Breast epithelium (tissue), 4 donors: ENCODE data around the gene LHPP. TPM values are rescaled to one million over a fixed set of nuclear protein-coding genes. Genes with fewer than 3 reads are reported as not detected.
A peak's percentile ranks its signal among the peaks of the same experiment; 100 is the strongest.

ENCODE experiments used
- DNase-seq, 2 donors: peaks; one replicate each; pipeline ENCODE4 v3.0.0-alpha.2; 2019; ENCODE audit warnings: low spot score in 2 of 2
- H3K27ac ChIP-seq, 2 donors: fragments of 200-600 bp; sonication (generic) in 1 of 2; one replicate each; pipeline ENCODE4 v1.5.1; 2016 to 2019; ENCODE audit warnings: mild to moderate bottlenecking in 1 of 2
- H3K27me3 ChIP-seq, 2 donors: fragments of 200-600 bp; sonication (generic) in 1 of 2; one replicate each; pipeline versions ENCODE4 v1.5.1 to v1.6.0; 2017 to 2019; ENCODE audit warnings: control low read depth in 1 of 2, mild to moderate bottlenecking in 1 of 2
- H3K36me3 ChIP-seq: fragments of 200-600 bp; one replicate; pipeline ENCODE4 v1.5.1; 2019
- H3K4me1 ChIP-seq, 2 donors: fragments of 200-600 bp; sonication (generic); one replicate each; pipeline ENCODE4 v1.5.1; 2016 to 2019; ENCODE audit warnings: control low read depth in 1 of 2
- H3K4me3 ChIP-seq, 3 donors: fragments of 200-600 bp; sonication (generic); 1 replicate in 2 of 3; 2 replicates in 1 of 3; pipeline ENCODE4 v1.5.1; 2016 to 2019; ENCODE audit warnings: mild to moderate bottlenecking in 3 of 3, moderate library complexity in 2 of 3
- H3K9me3 ChIP-seq, 2 donors: fragments of 200-600 bp; sonication (generic) in 1 of 2; one replicate each; pipeline ENCODE4 v1.5.1; 2016 to 2019; ENCODE audit warnings: control low read depth in 1 of 2
- POLR2A ChIP-seq: fragments of 450-650 bp; IDR thresholded peaks from one replicate; pipeline ENCODE4 v1.6.1; 2016; ENCODE audit warnings: antibody characterized with exemption, mild to moderate bottlenecking, moderate library complexity
- POLR2AphosphoS5 ChIP-seq, 3 donors: sonication (generic); formaldehyde crosslinking; IDR thresholded peaks; one replicate each; pipeline ENCODE4 v1.6.1; 2017; ENCODE audit warnings: antibody characterized with exemption in 3 of 3
- intact Hi-C: fragments of 100-400 bp; cut with DNase I; formaldehyde crosslinking; loops from one replicate; pipeline ENCODE4 v1.15.1; 2023; ENCODE audit warnings: low total_unique reads
- total RNA-seq, 3 donors: library from RNA; depleted of rRNA; stranded (reverse); fragments of >200 nt; gene quantifications; one replicate each; pipeline ENCODE4 v1.1.0, GENCODE V29; 2016
- TF ChIP-seq, protein P1 (sequence below), 3 donors: fragments of 450-650 bp; IDR thresholded peaks; one replicate each; pipeline ENCODE4 v1.5.1; 2016 to 2017; ENCODE audit warnings: antibody characterized with exemption in 3 of 3, mild to moderate bottlenecking in 3 of 3, moderate library complexity in 3 of 3

The LHPP gene
- total RNA-seq, 3 donors from 2014 or later = 13.1 to 19.6 (median 17.0) TPM

- DNase-seq = no peak
- H3K4me1 ChIP-seq = peaks cover 7 to 13% of the 10 kb centered on the region in 2 donors
- no peaks in the 10 kb centered on the region for H3K27me3 ChIP-seq
- H3K9me3 ChIP-seq = no peaks in the 10 kb centered on the region
- H3K4me3 ChIP-seq = peak overlapping the region in 1 of 3 donors; percentile 0
- no peaks in the 10 kb centered on the region for H3K36me3 ChIP-seq
- peak overlapping the region; percentile 33 to 48 for H3K27ac ChIP-seq
- TF ChIP-seq POLR2A = no peak
- intact Hi-C loops = loop anchor here (5.0 kb wide), 1 partner anchor 871 kb away; no protein-coding TSS in a partner anchor
Measured at GRCh38 chr10:124641282-124642087, 179.9 kb downstream of the LHPP start.

DNA sequence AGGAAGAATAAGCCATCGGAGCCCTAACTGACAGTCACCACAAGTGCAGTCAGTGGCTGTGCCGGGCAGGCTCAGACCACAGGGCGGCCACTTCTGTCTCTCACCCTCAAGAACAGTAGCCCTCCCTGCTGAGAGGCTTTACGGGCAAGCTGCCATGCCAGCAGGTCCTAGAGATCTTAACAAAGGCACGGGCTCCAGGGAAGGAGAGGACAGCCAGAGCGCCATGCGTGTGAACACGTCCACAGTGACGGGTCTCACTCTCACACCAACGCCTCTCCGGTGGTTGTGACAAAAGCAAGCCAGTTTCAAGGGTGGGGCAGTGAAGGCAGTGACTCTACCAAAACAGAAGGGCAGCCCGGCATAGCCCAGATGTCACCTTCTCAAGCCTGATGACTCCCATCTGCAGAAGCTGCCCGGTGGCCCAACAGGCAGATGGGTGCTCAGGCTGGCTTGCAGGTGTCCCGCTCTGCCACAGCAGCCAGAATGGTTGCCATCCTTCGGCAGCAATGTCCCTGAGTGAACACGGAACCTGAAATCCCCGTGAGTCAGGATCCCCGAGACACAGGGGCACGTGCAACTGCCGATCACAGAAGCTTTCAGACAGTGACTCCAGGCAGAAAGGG, 180.6 kb downstream of the LHPP start:
- H3K4me3 ChIP-seq = no peak overlapping the region
- no peaks in the 10 kb centered on the region for H3K9me3 ChIP-seq
- H3K4me1 ChIP-seq = peaks cover 7 to 13% of the 10 kb centered on the region in 2 donors
- no peaks in the 10 kb centered on the region for H3K36me3 ChIP-seq
- TF ChIP-seq POLR2AphosphoS5 (IDR thresholded peaks at IDR 0.05) = no peak
- TF ChIP-seq, protein P1, sequence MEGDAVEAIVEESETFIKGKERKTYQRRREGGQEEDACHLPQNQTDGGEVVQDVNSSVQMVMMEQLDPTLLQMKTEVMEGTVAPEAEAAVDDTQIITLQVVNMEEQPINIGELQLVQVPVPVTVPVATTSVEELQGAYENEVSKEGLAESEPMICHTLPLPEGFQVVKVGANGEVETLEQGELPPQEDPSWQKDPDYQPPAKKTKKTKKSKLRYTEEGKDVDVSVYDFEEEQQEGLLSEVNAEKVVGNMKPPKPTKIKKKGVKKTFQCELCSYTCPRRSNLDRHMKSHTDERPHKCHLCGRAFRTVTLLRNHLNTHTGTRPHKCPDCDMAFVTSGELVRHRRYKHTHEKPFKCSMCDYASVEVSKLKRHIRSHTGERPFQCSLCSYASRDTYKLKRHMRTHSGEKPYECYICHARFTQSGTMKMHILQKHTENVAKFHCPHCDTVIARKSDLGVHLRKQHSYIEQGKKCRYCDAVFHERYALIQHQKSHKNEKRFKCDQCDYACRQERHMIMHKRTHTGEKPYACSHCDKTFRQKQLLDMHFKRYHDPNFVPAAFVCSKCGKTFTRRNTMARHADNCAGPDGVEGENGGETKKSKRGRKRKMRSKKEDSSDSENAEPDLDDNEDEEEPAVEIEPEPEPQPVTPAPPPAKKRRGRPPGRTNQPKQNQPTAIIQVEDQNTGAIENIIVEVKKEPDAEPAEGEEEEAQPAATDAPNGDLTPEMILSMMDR (IDR thresholded peaks at IDR 0.05) = no peak
- no peak for TF ChIP-seq POLR2A
- H3K27ac ChIP-seq = peak overlapping the region in 1 of 2 donors; percentile 33
- no peaks in the 10 kb centered on the region for H3K27me3 ChIP-seq
- no peak for DNase-seq
- intact Hi-C loops = loop anchor here (5.0 kb wide), 1 partner anchor 870 kb away; no protein-coding TSS in a partner anchor

DNA sequence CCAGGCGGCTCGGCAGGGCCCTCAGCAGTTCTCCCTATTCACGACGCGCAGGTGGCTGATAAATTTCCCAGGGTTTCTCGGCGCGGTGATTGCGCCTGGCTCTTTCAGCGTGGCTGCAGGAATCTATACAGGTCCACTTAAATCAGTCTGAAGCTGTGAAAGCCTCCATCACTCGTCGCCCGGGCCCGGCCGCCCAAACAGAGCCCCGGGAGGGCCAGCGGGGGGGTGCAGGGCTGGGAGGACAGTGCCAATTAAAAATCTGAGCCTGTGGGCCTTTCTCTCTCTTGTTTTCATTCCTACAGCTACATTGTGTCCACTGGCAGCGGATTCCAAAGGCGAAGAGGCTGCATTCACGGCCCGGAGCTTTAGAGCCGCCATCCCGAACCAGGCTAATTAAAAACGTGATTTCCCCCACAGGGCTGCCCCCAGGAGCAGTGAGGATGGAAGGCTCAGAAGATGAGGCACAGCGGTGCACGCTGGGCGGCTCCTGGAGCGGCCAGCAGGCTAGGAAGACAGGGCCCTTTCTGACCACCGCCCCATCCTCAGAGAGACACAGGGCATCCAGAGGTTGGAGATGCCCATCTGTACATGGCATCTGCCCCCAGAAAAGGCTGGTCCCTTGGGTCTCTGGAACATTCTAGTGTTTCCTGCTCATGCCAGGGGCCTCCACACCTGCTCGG, 181.8 kb downstream of the LHPP start:
- no peaks in the 10 kb centered on the region for H3K36me3 ChIP-seq
- no peak overlapping the region for H3K27ac ChIP-seq
- H3K4me1 ChIP-seq = peaks cover 7 to 13% of the 10 kb centered on the region in 2 donors
- no peak overlapping the region for H3K4me3 ChIP-seq
- no peaks in the 10 kb centered on the region for H3K9me3 ChIP-seq
- TF ChIP-seq POLR2AphosphoS5 (IDR thresholded peaks at IDR 0.05) = no peak
- no peak for TF ChIP-seq POLR2A
- TF ChIP-seq, protein P1 (IDR thresholded peaks at IDR 0.05) = no peak
- intact Hi-C loops = loop anchor here (5.0 kb wide), 1 partner anchor 869 kb away; no protein-coding TSS in a partner anchor
- no peak for DNase-seq
- H3K27me3 ChIP-seq = no peaks in the 10 kb centered on the region

DNA sequence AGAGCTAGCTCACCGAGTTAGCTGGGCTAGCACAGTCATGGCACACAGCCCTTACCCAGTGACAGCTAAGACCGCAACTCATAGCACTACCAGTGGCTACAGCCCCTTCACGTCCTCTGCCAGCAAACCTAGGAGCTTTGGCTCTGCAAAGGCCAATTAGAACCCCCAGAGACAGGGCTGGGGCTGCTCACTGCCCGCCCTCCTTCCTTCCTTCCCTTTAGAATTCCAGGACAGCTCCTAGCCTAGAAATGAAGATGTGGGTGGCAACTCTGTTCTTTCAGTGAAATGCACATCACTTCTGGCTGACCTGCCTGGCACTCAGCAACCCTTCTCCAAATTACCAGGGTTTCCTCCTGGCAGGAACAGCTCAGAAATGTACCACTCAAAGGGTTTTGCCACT, 182.6 kb downstream of the LHPP start:
- Histone ChIP-seq H3K36me3 (no peaks in the 10 kb centered on the region), H3K27me3 (no peaks in the 10 kb centered on the region), H3K9me3 (no peaks in the 10 kb centered on the region), H3K4me1 (peaks cover 7 to 13% of the 10 kb centered on the region in 2 donors), H3K27ac (no peak overlapping the region), H3K4me3 (no peak overlapping the region)
- TF ChIP-seq, protein P1 (IDR thresholded peaks at IDR 0.05) = no peak
- TF ChIP-seq POLR2A = no peak
- no peak for TF ChIP-seq POLR2AphosphoS5 (IDR thresholded peaks at IDR 0.05)
- intact Hi-C loops = loop anchor here (5.0 kb wide), 1 partner anchor 868 kb away; no protein-coding TSS in a partner anchor
- DNase-seq = no peak

DNA sequence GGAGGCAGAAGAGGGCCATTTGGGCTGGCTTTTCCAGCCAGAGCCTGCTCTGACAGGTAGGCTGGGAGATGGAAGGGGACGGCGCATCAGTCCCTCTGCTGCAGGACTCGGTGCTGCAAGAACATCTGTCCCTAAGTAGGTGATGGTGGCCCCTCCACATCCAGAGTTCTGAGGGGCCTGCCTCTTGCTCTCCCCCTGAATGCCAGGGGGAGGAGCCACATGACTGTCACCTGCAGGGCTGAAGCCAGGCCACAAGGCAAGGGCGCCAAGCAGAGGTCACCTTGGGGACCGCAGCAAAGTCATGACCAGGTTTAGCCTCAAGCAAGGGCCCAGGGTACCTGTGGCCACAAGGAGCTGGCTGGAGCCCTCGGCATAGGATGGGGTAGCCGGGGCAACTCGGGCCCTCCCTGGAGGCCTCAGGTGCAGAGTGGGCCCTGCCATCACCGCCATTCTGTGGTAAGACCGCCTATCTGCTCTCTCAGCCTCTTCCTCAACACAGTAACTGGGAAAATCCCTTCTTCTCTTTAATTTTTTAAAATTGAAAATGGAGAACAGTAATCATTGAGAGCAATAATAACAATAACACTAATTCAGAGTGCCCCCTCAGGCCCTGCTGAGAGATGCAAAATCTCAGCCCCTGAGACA, 183.3 kb downstream of the LHPP start:
- no peaks in the 10 kb centered on the region for H3K27me3 ChIP-seq
- H3K4me1 ChIP-seq = peaks cover 7 to 13% of the 10 kb centered on the region in 2 donors
- no peaks in the 10 kb centered on the region for H3K9me3 ChIP-seq
- no peaks in the 10 kb centered on the region for H3K36me3 ChIP-seq
- TF ChIP-seq, protein P1 (IDR thresholded peaks at IDR 0.05) = no peak
- TF ChIP-seq POLR2AphosphoS5 (IDR thresholded peaks at IDR 0.05) (no peak), POLR2A (no peak)
- intact Hi-C loops = loop anchor here (5.0 kb wide), 1 partner anchor 867 kb away; no protein-coding TSS in a partner anchor
- no peak for DNase-seq
- H3K27ac ChIP-seq = peak overlapping the region in 1 of 2 donors; percentile 14
- no peak overlapping the region for H3K4me3 ChIP-seq
